Measurements from ENCODE around the gene NUP98.
A peak's percentile ranks its signal among the peaks of the same experiment; 100 is the strongest.
"Not testable (repeated sequence)": the region's sequence is repeated elsewhere in the genome, so short reads cannot be mapped to it uniquely, and the experiment has no call there.

Gene NUP98

GRCh38 chr11:3796346-3796745 lies 1.0 kb downstream of the NUP98 start:
- no peak for DNase-seq

GRCh38 chr11:3796002-3796311 lies 1.4 kb downstream of the NUP98 start:
- DNase-seq = no peak

- no peak for DNase-seq
Measured at GRCh38 chr11:3795131-3796001, 2.0 kb downstream of the NUP98 start.

GRCh38 chr11:3794387-3794786 lies 3.0 kb downstream of the NUP98 start:
- DNase-seq = not testable (repeated sequence)

- no peak for DNase-seq
Measured at GRCh38 chr11:3786781-3787428, 10.4 kb downstream of the NUP98 start.

GRCh38 chr11:3783611-3784010 lies 13.7 kb downstream of the NUP98 start:
- no peak for DNase-seq

- no peak for DNase-seq
Measured at GRCh38 chr11:3782963-3783362, 14.4 kb downstream of the NUP98 start.

GRCh38 chr11:3781423-3781822 lies 15.9 kb downstream of the NUP98 start:
- no peak for DNase-seq

- no peak for DNase-seq
Measured at GRCh38 chr11:3775736-3776406, 21.5 kb downstream of the NUP98 start.

- DNase-seq = no peak
Measured at GRCh38 chr11:3773180-3773579, 24.2 kb downstream of the NUP98 start.

- no peak for DNase-seq
Measured at GRCh38 chr11:3767536-3767935, 29.8 kb downstream of the NUP98 start.

GRCh38 chr11:3766836-3767235 lies 30.5 kb downstream of the NUP98 start:
- DNase-seq = not testable (repeated sequence)

- DNase-seq = no peak
Measured at GRCh38 chr11:3764266-3764665, 33.1 kb downstream of the NUP98 start.

- no peak for DNase-seq
Measured at GRCh38 chr11:3755151-3755550, 42.2 kb downstream of the NUP98 start.

- no peak for DNase-seq
Measured at GRCh38 chr11:3753110-3753509, 44.2 kb downstream of the NUP98 start.

GRCh38 chr11:3747704-3748103 lies 49.6 kb downstream of the NUP98 start:
- DNase-seq = no peak

- peak; percentile 1 for DNase-seq
Measured at GRCh38 chr11:3745161-3745560, 52.2 kb downstream of the NUP98 start.

GRCh38 chr11:3738723-3739122 lies 58.6 kb downstream of the NUP98 start:
- no peak for DNase-seq

GRCh38 chr11:3738241-3738640 lies 59.1 kb downstream of the NUP98 start:
- DNase-seq = no peak

- peak; percentile 0 for DNase-seq
Measured at GRCh38 chr11:3737386-3737933, 59.9 kb downstream of the NUP98 start.

- DNase-seq = no peak
Measured at GRCh38 chr11:3736816-3737215, 60.5 kb downstream of the NUP98 start.

- DNase-seq = no peak
Measured at GRCh38 chr11:3735827-3736226, 61.5 kb downstream of the NUP98 start.

GRCh38 chr11:3732671-3733436 lies 64.5 kb downstream of the NUP98 start:
- DNase-seq = no peak

Measured in DMS153 (cell line).